GM13976 (cell line): ENCODE measurements around the gene MRAP.
A peak's percentile ranks its signal among the peaks of the same experiment; 100 is the strongest.

ENCODE experiments used
- DNase-seq: peaks from one replicate; pipeline ENCODE4 v3.0.0; 2012; ENCODE audit warnings: low spot score
- CTCF ChIP-seq: IDR thresholded peaks from 2 replicates; pipeline ENCODE4 v1.5.1; 2012; ENCODE audit warnings: borderline replicate concordance, mild to moderate bottlenecking; ENCODE audit not compliant: insufficient read depth; ENCODE audit errors: extremely low read depth, missing control alignments, control extremely low read depth
- in situ Hi-C: fragments of 300-500 bp; cut with MboI; formaldehyde crosslinking; loops from one replicate; pipeline ENCODE4 v1.12.0; 2022; ENCODE audit warnings: low sequenced_read_pairs, mixed read lengths, inconsistent platforms; ENCODE audit not compliant: unreplicated experiment

The MRAP gene

GRCh38 chr21:32278103-32278502 is 20.6 kb upstream of the MRAP start:
- in situ Hi-C loops, result no loop called here
- no peak for TF ChIP-seq CTCF
- DNase-seq, result no peak

GRCh38 chr21:32278518-32279376 is 19.9 kb upstream of the MRAP start, which contains the start of gene MIS18A:
Gene MIS18A, minus strand, starts transcription at chr21:32279049. Its CDS starts 35 bp downstream, at chr21:32279014.
- peak; percentile 97 for DNase-seq
- in situ Hi-C loops, result no loop called here
- peak; percentile 9 for TF ChIP-seq CTCF

- TF ChIP-seq CTCF, result no peak
- DNase-seq, result no peak
- in situ Hi-C loops, result no loop called here
Measured at GRCh38 chr21:32279377-32279680, 19.3 kb upstream of the MRAP start.

- DNase-seq, result no peak
- in situ Hi-C loops, result no loop called here
Measured at GRCh38 chr21:32281531-32281930, 17.1 kb upstream of the MRAP start.

GRCh38 chr21:32282992-32283391 is 15.7 kb upstream of the MRAP start:
- in situ Hi-C loops, result no loop called here
- no peak for TF ChIP-seq CTCF
- no peak for DNase-seq

More at GRCh38 chr21:32281531-32281930, 17.1 kb upstream of the MRAP start:
- TF ChIP-seq CTCF, result no peak

- no peak for TF ChIP-seq CTCF
- no peak for DNase-seq
Measured at GRCh38 chr21:32285476-32285875, 13.2 kb upstream of the MRAP start.

GRCh38 chr21:32297449-32297848 is 1.2 kb upstream of the MRAP start:
- no peak for DNase-seq
- in situ Hi-C loops, result no loop called here
- TF ChIP-seq CTCF, result no peak

More at GRCh38 chr21:32285476-32285875, 13.2 kb upstream of the MRAP start:
- in situ Hi-C loops, result no loop called here
